HL-60/S4 treated with retinoic acid at 250 ng/mL for 4 days and 3 days (cell line): ENCODE measurements around the gene MAGT1.
"Not testable (repeated sequence)": the region's sequence is repeated elsewhere in the genome, so short reads cannot be mapped to it uniquely, and the experiment has no call there.

Source experiments
- in situ Hi-C: fragments of 300-500 bp; cut with MboI; formaldehyde crosslinking; loops from 2 replicates; pipeline ENCODE4 v1.7.0; 2022; ENCODE audit warnings: low sequenced_read_pairs

The MAGT1 gene

DNA sequence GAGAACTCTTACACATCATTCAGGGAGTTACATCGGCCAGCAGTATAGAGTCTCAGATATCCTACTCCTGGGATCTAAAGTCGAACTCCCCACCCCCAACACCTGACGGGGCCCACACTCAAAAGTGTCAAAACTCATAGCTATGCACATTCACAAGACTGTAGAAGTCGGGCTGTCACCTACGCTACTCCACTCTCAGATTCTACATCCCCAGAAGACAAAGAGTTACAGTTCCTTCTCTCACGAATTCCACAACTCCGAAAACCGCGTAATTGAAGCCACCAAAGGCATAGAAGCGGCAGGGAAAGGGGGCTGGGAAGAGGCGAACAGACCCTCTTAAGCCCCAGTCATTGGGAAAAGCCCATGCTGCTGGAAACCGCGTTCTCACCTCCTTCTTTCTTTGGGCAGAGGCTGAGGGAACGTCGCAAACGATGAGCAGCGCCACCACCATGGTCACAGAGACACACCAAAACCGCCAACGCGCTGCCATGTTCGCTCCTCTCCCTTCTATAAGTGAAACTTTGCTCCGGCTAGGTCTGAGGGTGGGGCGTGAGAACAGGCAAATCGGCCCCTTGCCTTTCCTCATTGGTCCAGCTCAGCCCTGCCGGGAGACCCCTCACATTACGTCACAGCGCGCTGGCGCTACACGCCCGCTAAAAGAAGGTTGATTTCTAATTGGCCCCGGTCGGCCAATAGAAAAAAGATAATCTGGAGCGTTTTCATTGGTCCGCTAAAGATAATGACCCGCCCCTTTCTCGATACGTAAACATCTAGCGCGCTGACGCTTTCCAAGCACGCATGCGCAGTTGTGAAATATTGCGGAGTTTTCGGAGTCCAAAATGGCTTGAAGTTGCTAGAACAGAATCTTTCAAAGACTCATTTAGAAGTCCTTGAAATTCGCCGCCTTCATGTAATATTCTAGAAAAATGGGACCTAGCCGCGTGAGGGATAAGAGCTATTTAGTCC, at the start of gene MAGT1:
TSS of gene MAGT1 (minus strand) at position 515 of the 966 bp plus-strand sequence. CDS start at position 490, 25 bp downstream.
- in situ Hi-C loops: no loop called here

DNA sequence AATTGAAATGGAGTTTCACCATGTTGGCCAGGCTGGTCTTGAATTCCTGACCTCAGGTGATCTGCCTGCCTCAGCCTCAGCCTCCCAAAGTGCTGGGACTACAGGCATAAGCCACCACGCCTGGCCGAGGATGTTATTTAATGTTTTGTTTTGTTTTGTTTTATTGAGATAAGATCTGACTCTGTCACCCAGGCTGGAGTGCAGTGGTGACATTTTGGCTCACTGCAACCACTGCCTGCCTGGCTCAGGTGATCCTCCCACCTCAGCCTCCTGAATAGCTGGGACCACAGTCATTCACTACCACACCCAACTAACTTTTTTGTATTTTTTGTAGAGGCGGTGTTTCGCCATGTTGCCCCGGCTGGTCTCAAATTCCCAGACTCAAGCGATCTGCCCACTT, 49.8 kb upstream of the MAGT1 start:
- in situ Hi-C loops: not testable (repeated sequence)

DNA sequence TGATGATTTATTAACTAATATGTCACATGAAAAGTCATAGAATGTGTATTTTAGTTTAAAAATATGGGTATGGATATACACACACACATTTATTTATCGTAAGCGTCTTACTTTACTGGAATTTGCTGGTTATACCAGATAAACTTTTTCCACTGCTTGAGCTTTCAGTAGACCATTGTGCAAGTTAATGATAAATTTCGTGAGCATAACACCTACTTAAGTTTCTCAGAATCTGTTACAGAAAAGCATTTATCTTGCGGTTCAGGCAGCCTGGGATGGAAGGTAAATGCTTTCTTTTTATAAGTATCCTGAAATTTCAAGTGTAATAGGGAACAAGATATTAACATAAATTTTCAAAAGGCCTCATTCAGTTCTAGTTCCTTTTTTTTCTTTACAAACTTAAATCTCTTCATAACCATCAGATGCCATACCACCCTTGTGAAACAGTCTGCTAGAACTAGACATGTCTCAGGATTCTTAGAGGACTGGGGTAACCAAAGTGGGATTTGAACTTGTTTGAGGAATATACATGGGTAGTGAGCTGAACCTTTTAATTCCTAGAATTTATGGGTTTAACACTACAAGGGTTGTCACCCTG, 42.9 kb upstream of the MAGT1 start:
- in situ Hi-C loops: no loop called here

DNA sequence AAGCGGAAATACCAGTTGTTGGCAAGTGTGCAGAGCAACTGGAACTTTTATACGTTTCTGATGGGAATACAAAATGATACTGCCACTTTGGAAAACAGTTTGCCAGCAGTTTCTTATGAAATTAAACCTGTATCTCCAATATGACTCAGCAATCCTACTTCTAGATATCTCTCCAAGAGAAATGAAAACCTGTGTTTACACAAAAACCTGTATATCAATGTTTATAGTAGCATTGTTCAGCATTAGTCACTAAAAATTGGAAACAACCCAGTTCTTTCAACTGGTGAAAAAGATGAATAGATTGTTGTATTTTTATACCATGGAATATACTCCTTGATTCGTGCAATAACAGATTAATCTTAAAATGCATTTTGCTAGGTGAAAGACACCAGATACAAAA, 42.1 kb upstream of the MAGT1 start:
- in situ Hi-C loops: no loop called here

DNA sequence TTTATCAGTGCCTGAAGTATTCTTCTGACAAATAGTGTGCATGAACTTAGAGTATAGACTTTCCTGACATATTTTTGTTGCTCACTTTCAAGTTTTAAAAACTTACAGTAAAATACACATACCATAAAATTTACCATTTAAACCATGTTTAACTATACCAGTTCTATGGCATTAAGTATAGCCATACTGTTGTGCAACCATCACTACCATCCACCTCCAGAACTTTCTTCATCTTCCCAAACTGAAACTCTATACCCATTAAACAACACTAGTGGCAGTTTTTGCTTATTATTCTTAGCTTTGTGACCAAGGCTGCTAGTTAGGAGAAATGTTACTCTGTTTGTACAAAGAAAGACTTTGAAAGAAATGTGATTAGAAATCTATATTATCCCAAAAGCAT, 41.1 kb upstream of the MAGT1 start:
- in situ Hi-C loops: no loop called here

DNA sequence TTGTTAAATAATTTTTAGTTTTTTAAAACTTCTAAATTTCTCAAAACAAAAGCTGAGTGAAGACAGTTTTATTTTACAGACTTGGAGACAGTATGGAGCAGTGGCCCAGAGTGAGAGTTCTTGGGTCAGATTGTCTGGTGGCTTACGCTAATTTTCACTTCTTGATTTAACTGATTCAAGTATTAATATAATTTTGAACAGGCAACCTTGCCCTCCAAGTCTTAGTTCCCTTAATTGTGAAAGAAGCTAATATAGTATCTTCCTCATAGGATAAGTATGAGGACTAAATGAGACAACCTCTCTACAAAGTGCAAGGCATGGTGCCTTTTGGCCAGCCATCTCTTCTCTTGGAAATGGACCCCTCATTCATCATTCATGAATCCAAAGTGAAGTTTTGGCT, 40.7 kb upstream of the MAGT1 start:
- in situ Hi-C loops: no loop called here

DNA sequence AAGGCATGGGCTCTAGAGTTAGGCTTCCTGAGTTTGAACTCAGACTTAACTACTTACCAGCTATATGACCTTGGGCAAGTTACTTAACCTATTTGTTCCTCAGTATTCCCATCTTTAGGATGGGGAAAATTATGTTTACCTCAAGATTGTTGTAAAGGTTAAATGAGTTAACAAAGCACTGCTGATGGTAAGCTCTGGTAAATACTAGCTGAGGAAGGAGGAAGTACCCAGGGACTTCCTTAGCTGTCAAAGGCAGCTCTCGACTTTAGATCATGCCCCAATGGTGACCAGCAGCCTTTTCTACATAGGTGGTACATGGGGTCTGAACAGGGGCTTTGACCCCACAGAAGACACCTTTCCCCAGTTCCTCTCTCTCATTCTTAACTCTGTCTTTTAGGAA, 35.3 kb upstream of the MAGT1 start:
- in situ Hi-C loops: no loop called here

DNA sequence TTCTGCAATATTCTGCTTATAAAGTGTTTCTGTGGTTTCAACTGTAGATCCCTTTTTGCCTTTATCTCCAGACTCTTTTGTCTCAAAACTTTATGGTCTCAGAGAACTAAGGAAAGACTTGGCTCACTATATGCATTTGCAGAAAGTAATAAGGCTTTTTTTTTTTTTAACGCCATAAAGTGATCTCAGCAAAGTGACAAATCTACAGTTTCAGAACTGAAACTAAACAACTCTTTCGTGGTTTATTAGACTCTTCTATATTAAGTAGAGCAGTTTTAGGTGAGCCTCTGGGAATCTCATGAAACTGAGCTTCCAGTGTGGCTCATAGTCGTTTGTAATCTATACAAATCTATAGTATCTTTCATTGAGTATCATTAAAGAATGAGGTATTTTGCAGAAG, 30.5 kb upstream of the MAGT1 start:
- in situ Hi-C loops: no loop called here

DNA sequence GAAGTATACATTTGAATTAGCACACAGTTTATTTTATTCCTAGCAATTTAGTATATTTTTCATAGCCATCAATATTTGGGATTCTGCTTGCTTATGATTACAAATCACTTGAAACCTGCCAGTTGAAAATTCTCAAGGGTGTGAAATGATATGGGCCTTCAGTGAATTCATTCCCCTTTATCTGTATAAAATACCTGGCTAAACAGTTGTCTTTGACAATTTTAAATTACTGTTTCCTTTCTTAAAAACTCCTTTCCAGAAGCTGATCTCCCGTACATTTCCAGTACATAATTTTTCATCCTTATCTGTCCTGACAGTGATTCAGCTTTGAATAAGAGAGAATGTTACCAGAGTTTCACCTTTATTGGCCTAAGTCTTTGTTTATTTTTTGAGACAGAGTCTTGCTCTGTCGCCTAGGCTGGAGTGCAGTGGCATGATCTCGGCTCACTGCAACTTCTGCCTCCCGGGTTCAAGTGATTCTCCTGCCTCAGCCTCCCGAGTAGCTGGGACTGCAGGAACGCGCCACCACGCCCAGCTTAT, 29.2 kb upstream of the MAGT1 start:
- in situ Hi-C loops: no loop called here

DNA sequence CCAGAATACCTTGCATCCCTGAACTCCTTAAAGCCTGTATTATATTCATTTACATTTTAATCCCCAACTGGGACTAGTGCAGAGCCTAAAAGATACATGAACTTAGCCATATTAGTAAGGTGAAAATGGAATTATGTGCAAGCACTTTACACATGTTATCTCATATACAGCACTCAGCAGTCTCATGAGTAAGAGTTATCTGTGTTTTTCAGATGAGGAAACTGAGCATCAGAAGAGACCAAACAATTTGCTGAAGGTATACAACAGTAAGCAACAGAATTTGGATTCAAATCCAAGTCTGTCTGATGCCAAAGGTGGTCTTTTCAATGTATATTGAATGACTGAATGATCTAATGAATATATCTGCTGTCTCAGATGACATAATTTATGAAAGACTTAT, 27.6 kb upstream of the MAGT1 start:
- in situ Hi-C loops: no loop called here

DNA sequence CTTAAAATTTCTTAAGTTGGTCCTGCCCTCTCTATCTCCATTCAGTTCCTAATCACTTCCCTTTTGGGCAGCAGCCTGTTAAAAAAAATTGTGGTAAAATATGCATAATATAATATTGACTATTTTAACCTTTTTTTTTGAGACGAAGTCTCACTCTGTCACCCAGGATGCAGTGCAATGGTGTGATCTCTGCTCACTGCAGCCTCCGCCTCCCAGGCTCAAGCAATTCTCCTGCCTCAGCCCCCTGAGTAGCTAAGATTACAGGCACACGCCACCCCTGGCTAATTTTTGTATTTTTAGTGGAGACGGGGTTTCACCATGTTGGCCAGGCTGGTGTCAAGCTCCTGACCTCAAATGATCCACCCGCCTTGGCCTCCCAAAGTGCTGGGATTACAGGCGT, 24.1 kb upstream of the MAGT1 start:
- in situ Hi-C loops: loop anchor here (10.0 kb wide), 1 partner anchor 105 kb away; no protein-coding TSS in a partner anchor

DNA sequence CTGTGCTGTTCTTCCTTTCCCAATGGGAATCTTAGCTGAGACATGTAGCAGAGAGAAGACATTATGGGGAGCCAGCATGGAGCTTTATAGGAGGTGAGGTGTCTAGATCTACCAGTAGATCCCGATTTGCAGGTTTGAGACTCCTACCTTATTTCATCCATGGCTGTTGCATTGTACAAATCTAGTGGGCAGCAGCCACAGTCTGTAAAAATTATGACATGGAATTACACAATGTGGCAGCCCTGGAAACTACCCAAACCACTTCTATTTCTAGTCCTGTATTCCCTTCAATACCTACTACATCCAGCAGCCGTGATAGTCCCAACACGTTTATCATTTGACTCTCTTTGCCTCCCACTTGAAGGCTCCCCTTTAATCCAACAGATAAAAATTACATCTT, 23.3 kb upstream of the MAGT1 start:
- in situ Hi-C loops: loop anchor here (10.0 kb wide), 1 partner anchor 106 kb away; no protein-coding TSS in a partner anchor

DNA sequence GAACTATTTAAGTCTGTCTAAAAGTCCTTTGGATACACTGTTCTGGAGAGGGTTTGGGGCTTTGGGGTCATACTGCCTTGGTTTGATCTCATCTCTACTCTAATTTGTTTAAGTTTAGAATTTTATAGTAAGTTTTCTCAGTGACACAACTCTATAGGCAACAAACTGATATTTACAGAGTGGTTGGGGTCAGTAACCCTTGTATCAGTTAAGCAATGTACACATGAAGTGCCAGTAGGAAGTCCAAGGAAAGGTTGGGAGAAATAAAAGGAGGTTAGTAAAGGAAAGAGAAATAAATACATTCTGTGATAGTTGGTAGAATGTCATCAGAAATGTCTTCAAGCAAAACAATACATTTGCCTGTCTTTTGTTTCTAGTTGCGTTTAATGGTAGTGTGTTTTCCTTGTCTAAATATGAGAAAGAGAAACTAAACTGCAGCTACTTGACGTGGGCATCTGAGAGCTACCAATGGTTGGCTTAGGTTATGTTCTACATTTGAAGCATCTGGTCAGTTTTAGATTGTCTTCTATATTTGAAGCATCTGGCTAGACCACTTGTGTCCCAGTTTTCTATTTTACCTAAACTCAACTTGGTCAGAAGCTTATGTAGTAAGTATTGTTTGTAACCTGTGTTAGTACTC, 22.2 kb upstream of the MAGT1 start:
- in situ Hi-C loops: loop anchor here (10.0 kb wide), 1 partner anchor 107 kb away; no protein-coding TSS in a partner anchor

DNA sequence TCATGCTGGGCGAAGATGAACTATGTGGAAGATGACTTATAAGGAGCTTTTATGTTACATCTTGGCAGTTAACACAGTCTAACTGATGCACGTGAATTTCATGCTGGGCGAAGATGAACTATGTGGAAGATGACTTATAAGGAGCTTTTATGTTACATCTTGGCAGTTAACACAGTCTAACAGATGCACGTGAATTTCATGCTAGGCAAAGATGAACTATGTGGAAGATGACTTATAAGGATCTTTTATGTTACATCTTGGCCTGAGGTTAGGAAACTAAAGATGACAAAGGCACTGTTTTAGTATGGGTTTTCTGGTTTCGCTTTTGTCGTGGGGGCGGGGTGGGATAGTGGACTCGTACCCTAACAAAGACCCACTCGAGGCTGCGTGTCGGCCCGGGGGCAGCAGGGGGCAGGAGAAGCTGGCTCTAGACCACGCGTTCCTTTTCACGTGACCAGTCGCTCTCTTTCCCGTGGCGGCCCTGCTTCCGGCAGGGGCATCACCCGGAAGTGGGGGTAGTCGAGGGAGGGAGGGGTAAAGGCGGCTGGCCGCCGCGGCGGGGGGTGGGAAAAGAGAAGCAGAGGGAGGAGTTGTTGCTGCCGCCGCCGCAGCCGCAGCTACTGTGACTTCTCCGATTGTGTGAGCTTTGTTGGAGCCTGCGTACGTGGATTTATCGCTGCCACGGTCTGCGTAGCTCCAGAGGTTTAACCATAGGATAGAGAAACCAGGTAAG, 15.0 kb upstream of the MAGT1 start, which contains the start of gene ATP7A:
TSS of gene ATP7A (plus strand) at position 586 of the 733 bp plus-strand sequence. CDS start 60,949 bp downstream, outside the sequence.
- in situ Hi-C loops: loop anchor here (10.0 kb wide), 1 partner anchor 115 kb away; no protein-coding TSS in a partner anchor

DNA sequence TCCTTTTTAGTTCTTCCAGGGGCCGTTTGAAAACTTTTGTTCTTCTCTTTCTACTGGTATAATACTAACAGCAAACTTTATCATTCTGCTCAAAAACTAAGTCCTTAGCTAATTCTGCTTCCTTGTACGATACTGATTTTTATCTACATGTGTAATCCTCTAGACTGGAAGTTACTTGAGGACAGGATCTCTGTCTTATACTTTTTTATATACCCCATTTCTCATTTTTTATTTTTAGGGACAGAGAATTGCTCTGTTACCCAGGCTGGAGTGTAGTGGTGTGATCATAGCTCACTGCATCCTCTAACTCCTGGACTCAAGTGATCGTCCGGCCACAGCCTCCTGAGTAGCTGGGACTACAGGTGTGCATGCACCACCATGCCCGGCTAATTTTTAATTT, 6.3 kb upstream of the MAGT1 start:
- in situ Hi-C loops: no loop called here

DNA sequence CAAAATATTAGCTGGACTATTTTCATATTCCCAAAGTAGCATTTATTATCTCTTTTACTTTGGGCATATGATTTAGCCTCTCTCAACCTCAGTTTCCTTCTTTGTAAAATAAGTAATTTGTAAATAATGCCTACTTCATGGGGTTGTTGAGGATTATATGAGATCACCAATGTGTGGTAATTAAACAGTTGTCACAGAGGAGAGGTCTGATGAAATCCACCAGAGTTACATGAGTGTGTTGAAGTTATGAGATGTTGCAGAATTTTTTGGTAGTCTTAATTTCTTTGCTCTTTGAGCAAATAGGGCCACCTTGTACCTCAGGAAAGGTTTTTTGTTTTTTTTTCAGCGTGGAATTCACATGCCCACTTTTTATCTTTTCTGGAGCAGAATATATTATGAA, 5.5 kb upstream of the MAGT1 start:
- in situ Hi-C loops: no loop called here

DNA sequence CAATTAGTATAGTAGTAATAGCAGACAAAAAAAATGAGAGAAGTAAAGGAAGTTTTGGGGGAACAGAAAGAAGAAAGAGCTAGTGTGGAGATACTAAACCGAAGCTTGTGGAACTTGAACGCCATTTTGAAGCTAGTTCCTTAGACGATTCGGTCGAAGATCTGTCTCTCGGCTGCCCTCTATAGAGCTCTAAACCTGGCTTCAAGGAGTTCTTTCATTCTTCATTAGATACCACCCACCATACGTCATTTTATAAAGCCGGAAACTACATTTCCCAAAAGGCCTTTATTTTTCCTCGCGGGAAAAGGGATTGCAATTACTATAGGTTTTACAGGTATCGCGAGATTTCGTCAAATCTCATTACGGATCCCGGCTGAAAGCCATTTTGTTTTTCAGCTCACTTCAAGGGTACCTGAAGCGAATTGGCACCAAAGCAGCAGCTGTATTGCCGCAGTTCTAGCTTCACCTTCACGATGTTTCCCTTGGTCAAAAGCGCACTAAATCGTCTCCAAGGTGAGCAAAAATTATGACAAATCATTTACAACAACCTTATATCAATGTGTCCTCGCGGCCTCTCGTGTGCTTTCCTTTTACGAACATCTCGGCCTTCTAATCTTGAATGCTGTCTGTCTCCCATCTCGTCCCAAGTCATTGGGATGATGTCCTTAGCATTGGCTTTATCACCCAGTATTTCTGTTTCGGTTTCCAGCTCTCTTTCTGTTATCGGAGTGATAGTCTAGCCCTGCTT, 4.0 kb upstream of the MAGT1 start, which contains the start of gene COX7B:
TSS of gene COX7B (plus strand) at position 388 of the 748 bp plus-strand sequence. CDS start at position 474, 86 bp downstream.
- in situ Hi-C loops: no loop called here

DNA sequence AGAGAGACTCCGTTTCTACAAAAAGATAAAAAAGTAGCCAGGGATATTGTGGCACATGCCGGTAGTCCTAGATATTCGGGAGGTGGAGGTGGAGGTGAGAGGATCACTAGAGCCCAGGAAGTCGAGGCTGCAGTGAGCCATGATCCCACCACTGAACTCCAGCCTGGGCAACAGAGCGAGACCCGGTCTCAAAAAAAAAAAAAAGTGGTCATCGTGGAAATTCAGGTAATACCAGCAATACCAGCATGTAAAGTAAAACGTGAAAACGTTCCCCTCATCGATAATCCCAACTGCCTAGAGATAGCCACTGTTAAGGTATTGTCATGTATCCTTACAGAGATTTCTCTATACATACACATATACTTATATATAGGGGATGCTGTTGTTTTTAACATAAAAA, 1.5 kb downstream of the MAGT1 start:
- in situ Hi-C loops: no loop called here

DNA sequence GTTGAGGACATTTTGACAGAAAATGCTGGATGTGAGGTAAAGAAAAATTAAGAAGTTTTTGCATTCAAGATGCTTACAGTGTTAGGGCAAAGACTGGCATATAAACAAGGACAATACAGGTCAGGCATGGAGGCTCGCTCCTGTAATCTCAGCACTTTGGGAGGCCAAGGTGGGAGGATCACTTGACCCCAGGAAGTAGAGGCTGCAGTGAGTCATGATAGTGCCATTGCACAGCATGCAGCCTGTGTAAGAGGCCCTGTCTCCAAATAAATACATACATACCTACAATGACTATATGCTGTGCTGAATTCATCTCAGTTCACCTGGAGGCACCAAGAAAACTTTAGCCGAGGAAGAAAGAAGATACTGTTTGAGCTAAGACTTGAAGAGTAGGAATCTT, 2.3 kb downstream of the MAGT1 start:
- in situ Hi-C loops: no loop called here

DNA sequence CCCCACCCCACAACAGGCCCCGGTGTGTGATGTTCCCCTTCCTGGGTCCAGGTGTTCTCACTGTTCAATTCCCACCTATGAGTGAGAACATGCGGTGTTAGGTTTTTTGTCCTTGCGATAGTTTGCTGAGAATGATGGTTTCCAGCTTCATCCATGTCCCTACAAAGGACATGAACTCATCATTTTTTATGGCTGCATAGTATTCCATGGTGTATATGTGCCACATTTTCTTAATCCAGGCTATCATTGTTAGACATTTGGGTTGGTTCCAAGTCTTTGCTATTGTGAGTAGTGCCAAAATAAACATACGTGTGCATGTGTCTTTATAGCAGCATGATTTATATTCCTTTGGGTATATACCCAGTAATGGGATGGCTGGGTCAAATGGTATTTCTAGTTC, 13.8 kb downstream of the MAGT1 start:
- in situ Hi-C loops: not testable (repeated sequence)
